ENCODE data around the gene NRG2. TPM values are rescaled to one million over a fixed set of nuclear protein-coding genes. Genes with fewer than 3 reads are reported as not detected.

NRG2 gene
- total RNA-seq, 1 experiment from 2014 or later: 1.8 TPM

- CTCF ChIA-PET: no interaction called here
- peaks cover 37% of the 10 kb centered on the region for H3K27me3 ChIP-seq (ENCODE audit: low read length)
Measured at GRCh38 chr5:139831624-139832023, 211.5 kb downstream of the NRG2 start.

GRCh38 chr5:139829471-139829870, 213.6 kb downstream of the NRG2 start:
- H3K27ac ChIP-seq (ENCODE audit: low read length): no peak overlapping the region
- ChIA-PET POLR2A (ENCODE audit: unreplicated experiment) (no interaction called here), CTCF (no interaction called here)
- peaks cover 51% of the 10 kb centered on the region for H3K27me3 ChIP-seq (ENCODE audit: low read length)
- no peak overlapping the region for H3K4me3 ChIP-seq (ENCODE audit: low read length)
- no peaks in the 10 kb centered on the region for H3K4me1 ChIP-seq (ENCODE audit: insufficient read depth, low read length)
- no peaks in the 10 kb centered on the region for H3F3A ChIP-seq (ENCODE audit: low read length, unreplicated experiment)
- no peak overlapping the region for H2AFZ ChIP-seq (ENCODE audit: low read length)
- no peaks in the 10 kb centered on the region for H3K9me3 ChIP-seq (ENCODE audit: low read length)
- H3K36me3 ChIP-seq (ENCODE audit: low read depth, low read length): no peaks in the 10 kb centered on the region
- DNase-seq (no peak), ATAC-seq (no peak)
- no peak for TF ChIP-seq EZH2phosphoT487 (IDR thresholded peaks at IDR 0.05; ENCODE audit: borderline replicate concordance, low read length)
- no peak for TF ChIP-seq CTCF (conservative IDR thresholded peaks at IDR 0.05; ENCODE audit: low read depth, low read length)
- TF ChIP-seq EZH2 (IDR thresholded peaks at IDR 0.05; ENCODE audit: low read length, unreplicated experiment): no peak
- intact Hi-C loops (cut with micrococcal nuclease): no loop called here
- H3K79me2 ChIP-seq (ENCODE audit: low read length): no peaks in the 10 kb centered on the region
- no peak overlapping the region for H3K9ac ChIP-seq (ENCODE audit: low read length)
- no peaks in the 10 kb centered on the region for H3K9me2 ChIP-seq (replicated peaks; ENCODE audit: low read length)
- no peaks in the 10 kb centered on the region for H4K20me1 ChIP-seq (ENCODE audit: low read length)
- H3K4me2 ChIP-seq (ENCODE audit: low read length): no peak overlapping the region
- no TSS peak for BruUV-seq (replicated peaks)

More at GRCh38 chr5:139831624-139832023, 211.5 kb downstream of the NRG2 start:
- Histone ChIP-seq H2AFZ (ENCODE audit: low read length) (no peak overlapping the region), H4K20me1 (ENCODE audit: low read length) (no peaks in the 10 kb centered on the region), H3K79me2 (ENCODE audit: low read length) (no peaks in the 10 kb centered on the region), H3K4me3 (ENCODE audit: low read length) (no peak overlapping the region), H3K36me3 (ENCODE audit: low read depth, low read length) (no peaks in the 10 kb centered on the region), H3K4me1 (ENCODE audit: insufficient read depth, low read length) (no peaks in the 10 kb centered on the region), H3K4me2 (ENCODE audit: low read length) (no peak overlapping the region), H3K9ac (ENCODE audit: low read length) (no peak overlapping the region), H3K9me2 (replicated peaks; ENCODE audit: low read length) (no peaks in the 10 kb centered on the region), H3K9me3 (ENCODE audit: low read length) (no peaks in the 10 kb centered on the region), H3F3A (ENCODE audit: low read length, unreplicated experiment) (no peaks in the 10 kb centered on the region), H3K27ac (ENCODE audit: low read length) (no peak overlapping the region)
- no peak for ATAC-seq
- POLR2A ChIA-PET (ENCODE audit: unreplicated experiment): no interaction called here
- no peak for TF ChIP-seq EZH2 (IDR thresholded peaks at IDR 0.05; ENCODE audit: low read length, unreplicated experiment)
- no peak for TF ChIP-seq CTCF (conservative IDR thresholded peaks at IDR 0.05; ENCODE audit: low read depth, low read length)
- no peak for TF ChIP-seq EZH2phosphoT487 (IDR thresholded peaks at IDR 0.05; ENCODE audit: borderline replicate concordance, low read length)
- DNase-seq: no peak
- no TSS peak for BruUV-seq (replicated peaks)
- intact Hi-C loops (cut with micrococcal nuclease): no loop called here

GRCh38 chr5:139828207-139828895, 214.7 kb downstream of the NRG2 start:
- TF ChIP-seq CTCF (conservative IDR thresholded peaks at IDR 0.05; ENCODE audit: low read depth, low read length): no peak
- TF ChIP-seq EZH2 (IDR thresholded peaks at IDR 0.05; ENCODE audit: low read length, unreplicated experiment): no peak
- no peak for TF ChIP-seq EZH2phosphoT487 (IDR thresholded peaks at IDR 0.05; ENCODE audit: borderline replicate concordance, low read length)
- Histone ChIP-seq H3K27me3 (ENCODE audit: low read length) (peaks cover 45% of the 10 kb centered on the region), H2AFZ (ENCODE audit: low read length) (no peak overlapping the region), H3K79me2 (ENCODE audit: low read length) (no peaks in the 10 kb centered on the region), H3K9me2 (replicated peaks; ENCODE audit: low read length) (no peaks in the 10 kb centered on the region), H3K36me3 (ENCODE audit: low read depth, low read length) (no peaks in the 10 kb centered on the region), H3K4me2 (ENCODE audit: low read length) (no peak overlapping the region), H3K4me3 (ENCODE audit: low read length) (no peak overlapping the region), H3F3A (ENCODE audit: low read length, unreplicated experiment) (no peaks in the 10 kb centered on the region), H3K9me3 (ENCODE audit: low read length) (no peaks in the 10 kb centered on the region), H3K9ac (ENCODE audit: low read length) (no peak overlapping the region), H4K20me1 (ENCODE audit: low read length) (no peaks in the 10 kb centered on the region), H3K27ac (ENCODE audit: low read length) (no peak overlapping the region), H3K4me1 (ENCODE audit: insufficient read depth, low read length) (no peaks in the 10 kb centered on the region)
- no TSS peak for BruUV-seq (replicated peaks)
- no peak for ATAC-seq
- ChIA-PET CTCF (no interaction called here), POLR2A (ENCODE audit: unreplicated experiment) (no interaction called here)
- no peak for DNase-seq
- intact Hi-C loops (cut with micrococcal nuclease): no loop called here

All from PC-3 (cell line).